Measurements from ENCODE around the gene RGL3. TPM values are rescaled to one million over a fixed set of nuclear protein-coding genes. Genes with fewer than 3 reads are reported as not detected.

Gene RGL3
- total and polyA plus RNA-seq, 9 of the 15 experiments (the other 6 are each of a cell fraction or from before 2014, with no cell fraction given): 0.12 to 0.61 (median 0.32) TPM; not detected in 4

DNA sequence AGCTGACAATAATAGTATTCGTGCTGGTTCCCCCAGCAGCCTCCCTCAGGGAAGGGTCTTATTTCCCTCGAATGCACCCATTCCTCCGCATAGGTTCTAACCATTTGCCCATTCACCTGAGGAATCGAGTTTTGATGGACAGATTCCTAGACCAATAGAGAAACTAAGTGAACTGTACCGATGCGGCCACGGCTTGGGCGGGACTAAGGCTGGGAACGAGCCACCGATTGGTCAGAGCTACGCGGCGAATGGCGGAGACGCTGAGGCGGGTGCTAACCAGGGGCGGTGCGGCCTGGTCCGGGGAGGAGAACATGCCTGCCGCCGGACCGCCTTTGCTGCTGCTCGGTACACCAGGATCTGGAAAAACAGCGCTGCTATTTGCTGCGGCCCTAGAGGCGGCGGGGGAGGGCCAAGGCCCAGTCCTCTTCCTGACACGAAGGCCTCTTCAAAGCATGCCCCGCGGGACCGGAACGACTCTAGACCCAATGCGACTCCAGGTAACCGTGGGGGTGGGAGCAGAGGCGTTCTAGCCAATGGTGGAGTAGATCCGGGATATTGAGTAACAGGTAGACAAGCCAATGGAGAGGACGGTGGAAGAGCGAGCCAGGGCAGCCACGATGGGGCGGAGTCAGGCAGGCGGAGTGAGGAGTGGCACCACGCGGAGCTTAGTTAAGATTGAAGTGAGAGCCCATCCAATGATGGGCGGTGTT is 44.5 kb downstream of the RGL3 start, which contains the start of gene SWSAP1 (continued):
- TF ChIP-seq, protein P1, sequence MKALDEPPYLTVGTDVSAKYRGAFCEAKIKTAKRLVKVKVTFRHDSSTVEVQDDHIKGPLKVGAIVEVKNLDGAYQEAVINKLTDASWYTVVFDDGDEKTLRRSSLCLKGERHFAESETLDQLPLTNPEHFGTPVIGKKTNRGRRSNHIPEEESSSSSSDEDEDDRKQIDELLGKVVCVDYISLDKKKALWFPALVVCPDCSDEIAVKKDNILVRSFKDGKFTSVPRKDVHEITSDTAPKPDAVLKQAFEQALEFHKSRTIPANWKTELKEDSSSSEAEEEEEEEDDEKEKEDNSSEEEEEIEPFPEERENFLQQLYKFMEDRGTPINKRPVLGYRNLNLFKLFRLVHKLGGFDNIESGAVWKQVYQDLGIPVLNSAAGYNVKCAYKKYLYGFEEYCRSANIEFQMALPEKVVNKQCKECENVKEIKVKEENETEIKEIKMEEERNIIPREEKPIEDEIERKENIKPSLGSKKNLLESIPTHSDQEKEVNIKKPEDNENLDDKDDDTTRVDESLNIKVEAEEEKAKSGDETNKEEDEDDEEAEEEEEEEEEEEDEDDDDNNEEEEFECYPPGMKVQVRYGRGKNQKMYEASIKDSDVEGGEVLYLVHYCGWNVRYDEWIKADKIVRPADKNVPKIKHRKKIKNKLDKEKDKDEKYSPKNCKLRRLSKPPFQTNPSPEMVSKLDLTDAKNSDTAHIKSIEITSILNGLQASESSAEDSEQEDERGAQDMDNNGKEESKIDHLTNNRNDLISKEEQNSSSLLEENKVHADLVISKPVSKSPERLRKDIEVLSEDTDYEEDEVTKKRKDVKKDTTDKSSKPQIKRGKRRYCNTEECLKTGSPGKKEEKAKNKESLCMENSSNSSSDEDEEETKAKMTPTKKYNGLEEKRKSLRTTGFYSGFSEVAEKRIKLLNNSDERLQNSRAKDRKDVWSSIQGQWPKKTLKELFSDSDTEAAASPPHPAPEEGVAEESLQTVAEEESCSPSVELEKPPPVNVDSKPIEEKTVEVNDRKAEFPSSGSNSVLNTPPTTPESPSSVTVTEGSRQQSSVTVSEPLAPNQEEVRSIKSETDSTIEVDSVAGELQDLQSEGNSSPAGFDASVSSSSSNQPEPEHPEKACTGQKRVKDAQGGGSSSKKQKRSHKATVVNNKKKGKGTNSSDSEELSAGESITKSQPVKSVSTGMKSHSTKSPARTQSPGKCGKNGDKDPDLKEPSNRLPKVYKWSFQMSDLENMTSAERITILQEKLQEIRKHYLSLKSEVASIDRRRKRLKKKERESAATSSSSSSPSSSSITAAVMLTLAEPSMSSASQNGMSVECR (CRISPR knock-in tag; IDR thresholded peaks at IDR 0.05): peak; percentile 84; the same call in 1 of the 2 replicates
- TF ChIP-seq ZNF561 (CRISPR knock-in tag; conservative IDR thresholded peaks at IDR 0.05) (0 out of 2 replicates have a peak, but pooled peaks have one; percentile 37), SIN3B (IDR thresholded peaks at IDR 0.05; ENCODE audit: low read depth) (peak; percentile 75; the same call in 1 of the 2 replicates), IRF2 (CRISPR knock-in tag; IDR thresholded peaks at IDR 0.05) (no peak), HDAC2 (IDR thresholded peaks at IDR 0.05) (peak; percentile 5; the same call in 1 of the 2 replicates), JUND (IDR thresholded peaks at IDR 0.05; ENCODE audit: borderline replicate concordance, low read depth, low read length) (0 out of 2 replicates have a peak, but pooled peaks have one; percentile 11), JUND (tag; IDR thresholded peaks at IDR 0.05; ENCODE audit: borderline replicate concordance, low read depth, low read length) (no peak; the same call in 1 of the 3 replicates), GABPB1 (CRISPR knock-in tag; IDR thresholded peaks at IDR 0.05) (peak; percentile 87), NR2C1 (IDR thresholded peaks at IDR 0.05) (no peak), NR2C1 (tag; IDR thresholded peaks at IDR 0.05) (peak; percentile 74), NBN (IDR thresholded peaks at IDR 0.05; ENCODE audit: low read depth) (0 out of 2 replicates have a peak, but pooled peaks have one; percentile 11), NFXL1 (CRISPR knock-in tag; IDR thresholded peaks at IDR 0.05) (no peak)
- TF ChIP-seq, protein P2, sequence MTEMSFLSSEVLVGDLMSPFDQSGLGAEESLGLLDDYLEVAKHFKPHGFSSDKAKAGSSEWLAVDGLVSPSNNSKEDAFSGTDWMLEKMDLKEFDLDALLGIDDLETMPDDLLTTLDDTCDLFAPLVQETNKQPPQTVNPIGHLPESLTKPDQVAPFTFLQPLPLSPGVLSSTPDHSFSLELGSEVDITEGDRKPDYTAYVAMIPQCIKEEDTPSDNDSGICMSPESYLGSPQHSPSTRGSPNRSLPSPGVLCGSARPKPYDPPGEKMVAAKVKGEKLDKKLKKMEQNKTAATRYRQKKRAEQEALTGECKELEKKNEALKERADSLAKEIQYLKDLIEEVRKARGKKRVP (CRISPR knock-in tag; IDR thresholded peaks at IDR 0.05): peak; percentile 65
- TF ChIP-seq, protein P3, sequence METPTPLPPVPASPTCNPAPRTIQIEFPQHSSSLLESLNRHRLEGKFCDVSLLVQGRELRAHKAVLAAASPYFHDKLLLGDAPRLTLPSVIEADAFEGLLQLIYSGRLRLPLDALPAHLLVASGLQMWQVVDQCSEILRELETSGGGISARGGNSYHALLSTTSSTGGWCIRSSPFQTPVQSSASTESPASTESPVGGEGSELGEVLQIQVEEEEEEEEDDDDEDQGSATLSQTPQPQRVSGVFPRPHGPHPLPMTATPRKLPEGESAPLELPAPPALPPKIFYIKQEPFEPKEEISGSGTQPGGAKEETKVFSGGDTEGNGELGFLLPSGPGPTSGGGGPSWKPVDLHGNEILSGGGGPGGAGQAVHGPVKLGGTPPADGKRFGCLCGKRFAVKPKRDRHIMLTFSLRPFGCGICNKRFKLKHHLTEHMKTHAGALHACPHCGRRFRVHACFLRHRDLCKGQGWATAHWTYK (CRISPR knock-in tag; IDR thresholded peaks at IDR 0.05): peak; percentile 90
- TF ChIP-seq, protein P4, sequence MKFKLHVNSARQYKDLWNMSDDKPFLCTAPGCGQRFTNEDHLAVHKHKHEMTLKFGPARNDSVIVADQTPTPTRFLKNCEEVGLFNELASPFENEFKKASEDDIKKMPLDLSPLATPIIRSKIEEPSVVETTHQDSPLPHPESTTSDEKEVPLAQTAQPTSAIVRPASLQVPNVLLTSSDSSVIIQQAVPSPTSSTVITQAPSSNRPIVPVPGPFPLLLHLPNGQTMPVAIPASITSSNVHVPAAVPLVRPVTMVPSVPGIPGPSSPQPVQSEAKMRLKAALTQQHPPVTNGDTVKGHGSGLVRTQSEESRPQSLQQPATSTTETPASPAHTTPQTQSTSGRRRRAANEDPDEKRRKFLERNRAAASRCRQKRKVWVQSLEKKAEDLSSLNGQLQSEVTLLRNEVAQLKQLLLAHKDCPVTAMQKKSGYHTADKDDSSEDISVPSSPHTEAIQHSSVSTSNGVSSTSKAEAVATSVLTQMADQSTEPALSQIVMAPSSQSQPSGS (CRISPR knock-in tag; IDR thresholded peaks at IDR 0.05): no peak
- TF ChIP-seq, protein P5, sequence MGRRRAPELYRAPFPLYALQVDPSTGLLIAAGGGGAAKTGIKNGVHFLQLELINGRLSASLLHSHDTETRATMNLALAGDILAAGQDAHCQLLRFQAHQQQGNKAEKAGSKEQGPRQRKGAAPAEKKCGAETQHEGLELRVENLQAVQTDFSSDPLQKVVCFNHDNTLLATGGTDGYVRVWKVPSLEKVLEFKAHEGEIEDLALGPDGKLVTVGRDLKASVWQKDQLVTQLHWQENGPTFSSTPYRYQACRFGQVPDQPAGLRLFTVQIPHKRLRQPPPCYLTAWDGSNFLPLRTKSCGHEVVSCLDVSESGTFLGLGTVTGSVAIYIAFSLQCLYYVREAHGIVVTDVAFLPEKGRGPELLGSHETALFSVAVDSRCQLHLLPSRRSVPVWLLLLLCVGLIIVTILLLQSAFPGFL (CRISPR knock-in tag; IDR thresholded peaks at IDR 0.05): no peak
